ENCODE data around the gene GLCE.
A peak's percentile ranks its signal among the peaks of the same experiment; 100 is the strongest.

Gene GLCE

DNA sequence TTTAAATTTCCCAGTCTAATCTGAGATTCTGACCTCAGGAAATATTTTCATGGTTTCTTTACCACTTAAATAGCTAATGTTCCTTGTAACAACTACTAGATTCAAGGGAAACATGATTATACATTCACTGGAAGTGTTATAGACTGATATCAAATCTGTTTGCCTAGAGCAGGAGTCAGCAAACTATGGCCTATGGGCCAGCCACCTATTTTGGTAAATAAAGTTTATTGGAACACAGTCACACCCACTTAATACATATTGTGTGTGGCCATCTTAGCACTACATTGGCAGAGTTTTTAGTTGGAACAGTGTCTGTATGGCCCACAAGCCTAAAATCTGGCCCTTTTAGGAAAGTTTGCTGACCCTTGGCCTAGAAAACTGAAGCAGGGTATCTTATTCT, 50.1 kb downstream of the GLCE start:
- no peak for DNase-seq

DNA sequence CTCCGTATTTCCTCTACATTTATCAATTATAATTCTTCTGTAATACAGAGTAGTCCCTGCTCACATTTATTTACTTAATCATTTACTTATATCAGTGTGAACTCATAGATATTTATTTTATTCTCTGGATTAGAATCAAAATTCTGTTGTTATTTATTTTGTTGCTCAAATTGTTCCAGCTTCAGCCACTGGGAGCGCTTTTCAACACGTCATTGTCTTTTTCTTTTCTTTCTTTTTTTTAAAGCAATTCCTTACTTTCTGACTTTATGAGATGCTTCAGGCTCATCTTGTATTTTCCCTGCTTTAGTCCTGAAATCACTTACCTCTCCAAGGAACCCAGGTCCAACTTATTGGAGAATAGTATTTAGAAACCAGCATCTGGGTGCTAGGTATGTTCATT, 53.4 kb downstream of the GLCE start:
- no peak for DNase-seq

DNA sequence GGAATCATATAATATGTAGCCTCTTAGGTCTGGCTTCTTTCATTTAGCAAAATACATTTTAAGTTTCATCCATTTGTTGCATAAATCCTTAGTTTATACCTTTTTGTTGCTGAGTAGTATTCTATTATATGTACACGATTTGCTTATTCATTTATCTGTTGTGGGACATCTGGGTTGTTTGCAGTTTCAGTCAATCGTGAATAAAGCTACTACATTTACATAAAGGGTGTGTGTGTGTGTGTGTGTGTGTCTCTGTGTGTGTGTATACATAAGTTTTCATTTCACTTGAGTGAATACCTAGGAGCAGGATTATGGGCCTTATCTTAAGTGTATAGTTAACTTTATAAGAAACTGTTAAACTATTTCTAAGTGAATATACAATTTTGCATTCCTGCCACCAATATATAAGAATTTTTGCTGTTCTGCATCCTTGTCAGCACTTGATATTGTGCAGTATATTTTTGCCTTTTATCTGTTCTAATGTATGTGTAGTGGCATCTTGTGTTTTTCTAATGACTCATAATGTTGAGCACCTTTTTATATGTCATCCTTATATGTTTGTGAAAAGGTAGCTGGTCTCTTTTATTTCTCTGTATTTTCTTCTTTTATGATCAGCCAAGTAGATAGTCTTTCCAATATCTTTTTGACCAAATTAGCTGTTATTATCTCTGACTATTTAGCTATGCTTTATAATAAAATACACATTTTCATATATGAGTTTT, 55.0 kb downstream of the GLCE start:
- no peak for DNase-seq

DNA sequence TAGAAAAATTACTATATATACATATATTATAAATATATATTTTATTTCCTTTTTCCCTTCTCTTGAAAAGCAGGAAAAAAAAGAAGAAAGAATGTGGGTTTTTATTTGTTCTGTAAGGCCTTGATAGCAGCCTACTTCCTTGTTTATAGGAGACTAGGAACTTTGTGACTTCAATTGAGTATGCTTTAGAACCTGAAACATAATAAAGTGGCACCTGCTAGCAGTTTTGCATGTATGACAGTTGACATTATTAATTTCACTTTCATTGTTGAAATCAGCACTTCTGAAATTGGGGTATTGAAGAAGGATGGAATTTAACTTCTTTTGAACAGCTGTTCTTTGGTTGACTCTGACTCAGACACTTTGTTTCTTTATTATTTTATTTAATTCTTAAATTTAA, 56.9 kb downstream of the GLCE start:
- no peak for DNase-seq

DNA sequence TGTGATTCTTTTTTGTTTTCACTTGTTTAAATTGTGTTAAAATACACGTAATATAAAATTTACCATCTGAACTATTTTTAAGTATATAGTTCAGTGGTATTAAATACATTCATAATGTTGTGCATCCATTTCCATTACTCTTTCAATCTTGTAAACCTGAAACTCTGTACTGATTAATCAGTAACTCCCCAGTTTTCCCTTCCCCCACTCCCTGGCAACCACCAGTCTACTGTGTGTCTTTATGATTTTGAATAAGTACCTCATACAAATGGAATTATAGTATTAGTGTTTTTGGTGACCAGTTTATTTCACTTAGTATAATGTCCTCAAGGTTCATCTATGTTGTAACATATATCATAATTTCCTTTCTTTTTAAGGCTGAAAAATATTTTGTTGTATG, 59.3 kb downstream of the GLCE start:
- DNase-seq, result no peak

DNA sequence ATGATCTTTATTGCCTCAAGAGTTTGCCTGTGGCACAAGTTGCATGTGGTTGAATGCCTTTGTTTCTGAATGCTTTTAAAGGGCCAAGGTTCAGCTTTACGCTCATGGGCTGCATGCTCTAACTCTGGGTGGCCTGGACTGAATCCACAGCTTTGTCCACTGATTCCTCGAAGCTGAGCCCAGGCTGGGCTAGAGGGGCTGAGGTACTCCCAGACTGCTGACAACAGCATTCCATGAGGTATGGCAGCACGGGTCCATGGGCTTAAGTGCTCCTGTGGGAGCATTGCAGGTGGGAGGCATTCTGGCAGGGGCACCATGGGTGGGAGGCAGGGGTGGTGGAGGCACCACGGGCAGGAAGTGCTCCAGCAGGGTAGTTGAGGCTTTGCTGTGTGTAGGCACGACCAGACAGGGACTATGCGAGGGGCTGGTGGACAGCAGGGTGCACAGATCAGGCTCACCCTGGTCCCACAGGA, 61.6 kb downstream of the GLCE start:
- no peak for DNase-seq

DNA sequence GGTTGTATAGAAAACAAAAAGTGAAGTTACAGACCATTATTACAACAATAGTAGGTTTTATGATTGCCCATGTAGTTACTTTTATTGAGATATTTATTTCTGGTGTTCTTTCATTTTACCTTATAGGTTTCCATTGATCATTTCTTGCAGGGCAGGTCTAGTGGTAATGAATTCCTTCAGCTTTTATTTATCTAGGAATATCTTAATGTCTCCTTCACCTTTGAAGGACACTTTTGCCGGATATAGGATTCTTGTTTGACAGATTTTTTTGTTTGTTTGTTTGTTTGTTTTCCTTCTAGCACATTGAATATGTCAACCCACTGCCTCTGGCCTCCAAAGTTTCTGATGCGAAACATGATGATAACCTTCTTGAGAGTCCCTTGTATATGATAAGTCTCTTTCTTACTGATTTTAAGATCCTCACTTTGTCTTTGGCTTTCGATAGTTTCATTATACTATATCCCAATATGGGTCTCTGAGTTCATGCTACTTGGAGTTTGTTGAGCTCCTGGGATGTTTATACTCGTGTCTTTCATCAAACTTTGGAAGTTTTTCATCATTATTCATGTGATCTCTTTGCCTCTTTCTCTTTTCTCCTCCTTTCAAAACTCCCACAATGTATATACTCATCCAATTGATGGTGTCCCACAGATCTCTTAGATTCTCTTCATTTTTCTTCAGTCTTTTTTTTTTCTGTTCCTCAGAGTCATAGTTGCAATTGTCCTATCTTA, 62.8 kb downstream of the GLCE start:
- no peak for DNase-seq

DNA sequence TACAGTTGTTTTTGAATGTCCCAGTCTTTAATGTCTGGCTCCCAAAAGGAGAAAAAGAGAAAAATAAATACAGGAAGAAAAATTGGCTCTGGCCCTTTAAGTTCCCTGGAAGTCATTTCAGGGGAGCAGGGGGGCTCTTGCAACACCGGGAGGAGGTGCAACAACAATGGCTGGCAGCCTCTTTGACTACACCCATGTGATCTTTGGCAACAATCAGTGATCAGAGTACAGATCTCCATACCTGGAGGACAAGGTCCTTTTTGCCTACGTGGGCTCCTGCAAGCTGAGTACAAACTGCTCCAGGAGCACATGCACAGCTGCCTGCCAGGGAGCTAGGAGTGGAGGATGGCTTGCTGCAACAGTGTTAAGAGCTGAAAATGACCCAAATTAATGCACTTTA, 63.9 kb downstream of the GLCE start:
- no peak for DNase-seq

DNA sequence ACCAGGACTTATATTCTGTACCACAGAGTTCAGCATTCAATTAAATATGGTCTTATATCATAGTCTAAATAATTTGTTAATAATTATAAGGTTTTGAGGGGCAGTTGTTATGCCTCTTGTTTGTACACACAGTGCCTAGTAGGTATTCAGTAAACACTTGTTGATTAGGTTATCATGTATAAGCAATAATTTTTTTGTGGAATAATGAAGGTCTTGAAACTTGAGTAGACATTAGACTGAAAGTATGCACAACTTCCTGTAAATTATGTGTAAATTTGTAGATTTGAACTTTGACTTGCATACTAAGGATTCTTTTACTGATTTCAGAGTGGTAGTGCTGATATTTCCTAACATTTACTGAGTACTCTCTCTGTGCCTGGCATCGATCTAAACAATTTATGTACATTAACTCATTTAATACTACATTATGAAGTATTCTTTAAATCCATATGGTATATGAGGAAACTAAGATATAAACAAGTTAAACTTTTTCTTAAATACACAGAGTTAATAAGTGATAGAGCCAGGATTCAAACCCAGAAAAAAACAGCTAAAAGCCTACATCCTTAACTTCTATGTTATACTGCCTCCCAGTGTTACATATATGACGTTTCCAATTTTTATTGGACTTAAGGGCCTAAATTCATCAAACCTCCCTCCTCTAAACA, 65.1 kb downstream of the GLCE start:
- DNase-seq, result peak; percentile 53

DNA sequence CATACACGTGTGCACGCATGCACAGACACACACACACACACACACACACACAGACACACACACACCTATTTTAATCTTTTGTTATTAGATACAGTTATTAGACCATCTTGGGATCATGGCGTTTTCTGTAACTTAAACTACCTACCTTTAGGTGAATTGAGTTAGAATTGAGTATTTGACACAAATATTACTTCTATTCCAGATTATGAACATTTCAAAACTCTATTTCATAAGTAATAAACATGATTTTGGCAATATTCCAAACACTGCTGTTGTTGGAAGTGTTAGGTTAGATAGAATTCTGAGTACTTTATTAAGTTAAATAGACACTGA, 65.6 kb downstream of the GLCE start:
- DNase-seq, result no peak

DNA sequence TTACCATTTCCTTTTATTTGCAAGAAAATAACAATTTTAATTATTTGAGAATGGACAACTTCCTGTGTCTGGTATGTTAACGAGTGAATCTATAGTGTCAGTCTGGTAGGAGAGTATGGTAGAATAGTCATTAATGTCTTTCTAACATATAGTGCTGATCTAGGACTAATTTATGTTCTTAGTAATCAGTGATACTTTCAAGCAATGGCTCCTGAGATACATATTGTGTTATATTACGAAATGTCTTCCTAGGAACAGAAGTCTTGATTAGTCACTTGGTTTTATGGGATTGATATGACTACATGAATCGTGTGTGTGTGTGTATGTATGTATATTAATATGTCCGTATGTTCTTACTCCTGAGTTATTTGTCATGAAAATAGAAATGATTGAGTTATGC, 71.7 kb downstream of the GLCE start:
- DNase-seq, result no peak

DNA sequence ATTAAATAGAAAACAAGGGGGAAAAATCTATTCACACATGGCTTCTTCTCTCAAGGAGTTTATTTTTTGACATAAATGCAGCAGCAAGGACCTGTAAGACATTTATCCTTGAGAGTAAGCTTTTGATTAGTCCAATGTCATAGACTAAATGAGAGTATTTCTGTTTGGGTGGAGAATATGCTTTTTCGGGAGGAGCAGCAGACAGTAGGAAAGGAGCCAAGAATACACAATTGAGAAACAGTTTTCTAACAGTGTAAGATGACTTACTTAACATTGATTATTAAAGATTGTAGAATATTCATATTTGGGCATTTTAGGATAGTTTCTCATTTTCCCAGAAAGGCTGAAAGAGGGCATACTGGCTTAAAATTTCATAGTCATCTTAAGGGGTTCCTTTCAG, 72.3 kb downstream of the GLCE start:
- DNase-seq, result no peak

DNA sequence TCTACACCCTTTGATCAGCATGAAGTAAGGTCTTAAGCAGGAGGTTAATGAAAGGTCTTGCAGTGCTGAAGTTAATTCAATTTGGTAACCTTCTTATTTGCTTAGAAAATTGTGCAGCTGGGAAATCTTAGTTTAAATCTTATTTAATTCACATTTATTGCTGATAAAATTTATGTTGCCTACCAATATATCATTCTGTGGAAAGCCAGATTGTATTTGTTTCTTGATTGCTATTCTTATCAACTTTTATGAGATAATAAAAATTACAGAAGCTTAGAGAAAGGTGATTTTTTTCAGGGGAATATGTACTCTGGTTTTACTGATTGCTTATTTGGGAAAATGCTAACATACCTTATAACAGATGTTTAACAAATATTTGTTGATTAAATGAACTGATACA, 74.2 kb downstream of the GLCE start:
- peak; percentile 4 for DNase-seq

DNA sequence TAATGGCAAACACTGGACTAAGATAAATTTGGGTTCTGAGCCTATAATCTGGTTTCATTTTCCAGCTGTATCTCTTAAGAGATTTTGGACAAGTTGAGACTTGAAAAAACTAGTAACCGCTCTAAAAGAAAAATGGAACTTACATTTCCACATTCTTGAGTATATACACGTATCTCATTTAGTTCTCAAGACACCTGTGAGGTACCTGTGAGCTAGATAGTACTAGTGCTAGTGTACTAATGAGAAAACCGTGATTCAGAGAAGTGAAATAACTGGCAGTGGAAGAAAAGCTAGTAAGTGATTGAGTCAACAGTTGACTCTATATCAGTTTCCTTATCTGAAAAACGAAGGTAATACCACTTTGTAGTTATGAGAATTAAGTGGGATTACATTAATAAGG, 76.1 kb downstream of the GLCE start:
- DNase-seq, result no peak

DNA sequence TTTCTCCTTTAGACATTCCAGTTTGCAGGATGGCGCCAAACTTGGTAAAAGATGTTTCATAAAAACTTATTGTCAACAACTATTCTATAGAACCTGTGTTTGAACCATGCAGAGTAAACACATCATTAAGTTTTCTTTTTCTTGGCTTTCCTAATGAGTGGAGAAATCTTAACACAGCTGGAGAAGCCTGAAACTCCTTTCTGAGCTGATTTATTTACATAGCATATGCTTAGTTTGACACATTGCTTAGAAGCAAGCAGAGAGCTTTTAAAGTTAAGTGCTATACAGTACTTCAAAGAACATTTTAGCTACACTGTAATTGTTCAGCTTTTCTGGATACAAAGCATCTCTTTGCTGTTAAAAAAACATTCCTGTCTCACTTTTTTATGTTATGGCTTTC, 77.3 kb downstream of the GLCE start:
- DNase-seq, result no peak

DNA sequence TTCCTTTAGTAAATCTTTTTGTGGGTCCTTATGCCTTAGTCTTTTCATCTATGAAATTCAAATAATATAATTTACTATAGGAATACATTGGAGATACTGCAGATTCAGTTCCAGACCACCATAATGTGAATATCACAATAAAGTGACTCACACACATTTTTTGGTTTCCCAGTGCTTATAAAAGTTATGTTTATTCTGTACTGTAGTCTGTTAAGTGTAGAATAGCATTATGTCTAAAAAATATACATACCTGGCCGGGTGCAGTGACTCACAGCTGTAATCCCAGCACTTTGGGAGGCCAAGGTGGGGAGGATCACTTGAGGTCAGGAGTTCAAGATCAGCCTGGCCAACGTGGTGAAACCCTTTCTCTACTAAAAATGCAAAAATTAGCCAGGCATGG, 84.4 kb downstream of the GLCE start:
- DNase-seq, result no peak

DNA sequence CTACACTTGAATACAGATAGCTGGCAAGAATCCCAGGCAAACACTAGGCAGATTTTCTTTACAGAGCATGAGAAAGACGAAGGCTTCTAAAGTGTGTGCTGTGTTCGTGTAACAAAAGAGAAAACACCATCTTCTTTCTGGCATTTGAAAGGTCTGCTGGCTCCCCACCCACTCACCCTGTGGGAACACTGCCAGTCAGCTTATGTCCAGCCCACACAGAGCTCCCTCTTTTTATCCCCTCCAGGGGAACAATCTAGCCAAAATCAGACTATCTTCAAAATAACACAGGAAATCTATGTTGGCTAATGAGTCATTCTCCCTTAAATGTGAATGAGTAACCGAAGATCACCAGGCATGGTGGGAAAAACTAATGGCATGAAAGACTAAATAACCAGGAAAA, 92.7 kb downstream of the GLCE start:
- DNase-seq, result no peak

DNA sequence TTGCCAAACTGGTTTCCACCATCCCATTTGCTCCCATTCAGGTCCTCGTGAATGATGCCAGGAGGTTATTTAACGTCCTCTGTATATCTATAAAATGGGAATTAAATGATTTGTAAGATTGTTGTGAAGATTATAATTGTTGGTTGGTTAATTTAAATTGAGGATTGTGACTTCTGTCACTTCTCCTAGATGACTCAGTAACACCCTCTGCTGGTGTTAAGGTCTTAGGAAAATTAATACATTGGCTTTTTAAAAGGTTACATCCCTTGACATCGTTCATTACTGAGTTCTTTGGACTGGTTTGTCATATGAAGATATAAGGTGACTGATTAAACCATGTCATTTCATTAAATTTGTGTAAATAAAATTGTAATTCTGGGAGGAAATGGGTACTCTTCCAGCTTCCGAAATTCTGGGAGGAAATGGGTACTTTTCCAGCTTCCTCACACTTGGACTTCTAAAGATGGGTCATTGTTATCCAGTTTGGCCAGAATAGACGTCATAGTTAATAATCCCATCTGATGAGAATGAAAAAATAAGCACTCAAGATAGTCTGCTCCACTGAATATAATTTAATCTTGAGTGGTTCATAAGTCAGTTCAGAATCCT, 105.0 kb downstream of the GLCE start:
- peak; percentile 59 for DNase-seq

DNA sequence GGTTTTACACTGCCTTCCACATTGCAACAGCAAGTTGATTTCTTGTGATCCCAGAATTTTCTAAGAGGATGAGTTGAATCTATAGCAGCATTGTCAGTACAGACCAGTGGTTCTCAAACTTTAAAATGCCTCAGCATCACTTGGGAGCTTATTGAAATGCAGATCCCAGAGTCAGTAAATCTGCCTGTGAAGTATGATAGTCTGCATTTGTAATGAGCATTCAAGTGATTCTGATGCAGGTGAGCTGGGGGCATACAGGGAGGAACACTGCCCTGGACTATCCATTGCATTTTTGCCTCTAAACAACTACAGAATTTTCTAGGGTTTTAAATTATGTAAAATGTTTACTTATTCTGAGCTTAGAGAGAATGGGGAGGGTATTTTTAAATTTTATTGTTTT, 110.8 kb downstream of the GLCE start:
- no peak for DNase-seq

DNA sequence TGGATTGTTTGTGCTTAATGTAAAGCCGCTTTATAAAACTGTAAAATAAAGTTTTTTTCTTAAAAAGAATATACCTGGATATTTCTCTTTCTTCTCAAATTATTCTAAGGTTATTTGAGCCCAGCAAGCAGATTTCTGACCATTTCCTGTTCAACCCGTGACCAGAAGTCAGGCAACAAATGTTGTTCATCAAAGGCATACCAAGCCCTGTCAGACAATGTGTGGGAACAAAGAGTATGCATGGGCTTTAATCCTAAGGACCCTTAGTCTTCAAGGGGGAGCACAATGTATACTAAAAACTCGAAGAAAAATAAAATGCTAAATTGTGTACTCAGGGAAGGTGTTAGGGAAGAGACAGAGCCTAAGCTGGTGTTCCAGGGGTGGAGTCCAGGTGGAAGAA, 111.7 kb downstream of the GLCE start:
- no peak for DNase-seq

DNA sequence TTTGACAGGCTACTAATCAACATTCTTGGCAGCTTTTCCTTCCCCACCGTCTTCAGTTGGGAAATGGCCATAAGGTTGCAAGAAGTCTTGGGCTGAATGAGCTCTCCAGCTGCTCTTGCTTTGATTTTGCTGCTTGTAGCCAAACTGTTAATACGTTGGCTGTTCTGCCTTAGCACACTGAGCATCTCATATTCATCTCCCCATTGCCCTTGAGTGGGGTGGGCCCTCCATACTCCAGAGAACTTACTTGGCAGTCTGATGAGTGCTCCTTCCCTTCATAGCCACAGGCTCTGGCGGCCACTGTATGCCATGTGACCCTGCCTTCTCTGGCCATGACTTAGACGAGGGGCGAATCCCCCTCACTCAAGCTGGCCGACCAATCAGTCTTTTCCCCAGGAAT, 112.5 kb downstream of the GLCE start:
- no peak for DNase-seq

DNA sequence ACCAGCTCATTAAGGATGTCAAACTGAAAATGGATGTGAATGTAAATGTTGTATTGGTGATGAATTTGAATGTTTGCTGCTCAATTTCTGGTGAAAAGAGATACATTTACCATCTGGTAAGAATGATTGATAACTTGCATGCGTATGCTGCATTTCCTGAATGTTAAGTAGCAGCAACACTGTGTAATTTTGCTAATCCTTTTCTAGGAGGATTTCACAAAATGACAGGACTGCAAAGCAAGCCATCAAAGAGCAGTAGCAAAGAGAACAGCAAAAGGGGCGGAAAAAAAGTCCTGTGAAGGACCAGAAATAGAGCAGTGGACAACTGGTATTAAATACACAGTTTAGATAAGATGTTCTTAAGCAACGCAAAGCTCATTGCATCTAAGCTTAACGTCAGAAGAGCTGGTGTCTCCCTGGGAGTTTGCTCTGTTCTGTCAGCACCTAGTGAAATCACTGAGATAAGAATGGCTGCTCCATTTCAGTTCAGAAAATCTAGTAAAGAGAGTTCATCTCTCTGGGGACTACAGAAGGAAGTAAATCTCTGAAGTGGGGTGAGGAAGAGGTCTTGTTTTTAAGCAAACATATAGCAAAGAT, 114.7 kb downstream of the GLCE start:
- DNase-seq, result peak; percentile 36

DNA sequence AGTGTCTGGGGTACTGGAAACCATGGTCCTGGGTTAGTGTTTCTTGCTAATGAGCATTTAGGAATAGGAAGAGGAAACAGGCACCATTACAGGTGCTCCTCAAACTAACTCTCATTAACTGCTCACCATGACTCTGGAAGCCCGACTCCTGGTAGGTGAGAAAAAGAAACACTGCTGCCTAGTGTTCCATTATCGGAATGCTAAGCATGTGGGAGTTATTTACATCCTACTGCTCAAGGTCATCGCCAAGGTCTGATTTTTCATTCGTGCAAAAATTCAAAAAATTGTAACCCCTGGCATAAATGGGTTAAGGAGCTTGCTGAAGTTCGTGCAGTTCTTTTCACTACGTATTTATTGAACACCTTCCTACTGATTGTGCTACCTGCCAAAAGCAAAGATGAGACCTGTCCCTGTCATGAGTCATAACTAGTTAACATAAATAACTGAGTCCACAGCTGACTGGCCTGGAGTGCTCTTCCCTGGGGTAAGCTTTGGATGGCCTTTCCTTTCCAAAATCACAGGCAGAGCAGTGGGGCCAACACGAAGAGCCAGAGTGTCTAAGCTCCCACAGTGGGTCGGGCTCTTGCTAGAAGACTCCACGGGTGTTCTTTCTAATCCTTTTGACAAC, 115.6 kb downstream of the GLCE start:
- DNase-seq, result no peak

All from NCI-H82 (cell line).